Endothelial cell of umbilical vein (primary cell): Measurements from ENCODE around the gene GARIN5B.

Experiments
- CTCF ChIP-seq, 2 donors: IDR thresholded peaks; 1 replicate in 1 of 2; 2 replicates in 1 of 2; pipeline ENCODE4 v1.5.1; 2011; ENCODE audit warnings: low read length in 2 of 2, mild to moderate bottlenecking in 2 of 2, moderate library complexity in 2 of 2, control low read depth in 1 of 2, inconsistent platforms in 1 of 2, low read depth in 1 of 2; ENCODE audit not compliant: insufficient read depth in 1 of 2; ENCODE audit errors: extremely low read depth in 1 of 2
- EZH2 ChIP-seq: IDR thresholded peaks from 2 replicates; pipeline ENCODE4 v1.6.1; 2012; ENCODE audit warnings: borderline replicate concordance, low read depth, mild to moderate bottlenecking, moderate library complexity, low read length, inconsistent platforms; ENCODE audit not compliant: severe bottlenecking
- FOS ChIP-seq: IDR thresholded peaks from 2 replicates; pipeline ENCODE4 v1.6.1; 2011; ENCODE audit warnings: mild to moderate bottlenecking, low read length, moderate library complexity, borderline replicate concordance; ENCODE audit not compliant: insufficient read depth
- JUN ChIP-seq: IDR thresholded peaks from 2 replicates; pipeline ENCODE4 v1.6.1; 2011; ENCODE audit warnings: borderline replicate concordance, low read depth; ENCODE audit not compliant: insufficient read length, insufficient read depth
- MYC ChIP-seq: IDR thresholded peaks from one replicate; pipeline ENCODE4 v1.6.1; 2011; ENCODE audit warnings: mild to moderate bottlenecking, low read depth, low read length
- POLR2A ChIP-seq: IDR thresholded peaks from 2 replicates; pipeline ENCODE4 v1.6.1; 2012; ENCODE audit warnings: low read depth, mild to moderate bottlenecking, control low read depth, low read length
- POLR2AphosphoS5 ChIP-seq: IDR thresholded peaks from 2 replicates; pipeline ENCODE4 v1.6.1; 2012; ENCODE audit warnings: low read depth, mild to moderate bottlenecking, control low read depth, low read length, moderate library complexity; ENCODE audit not compliant: insufficient read depth
- TF ChIP-seq, protein P1 (sequence below): IDR thresholded peaks from 2 replicates; pipeline ENCODE4 v1.6.1; 2011; ENCODE audit not compliant: insufficient read depth, insufficient read length

- TF ChIP-seq POLR2AphosphoS5, result no peak
- no peak for TF ChIP-seq CTCF (IDR thresholded peaks at IDR 0.05; ENCODE audit: extremely low read depth in 1 of 2, insufficient read depth in 1 of 2, low read depth in 1 of 2, low read length in 2 of 2)
- TF ChIP-seq EZH2, result no peak
- TF ChIP-seq, protein P1, sequence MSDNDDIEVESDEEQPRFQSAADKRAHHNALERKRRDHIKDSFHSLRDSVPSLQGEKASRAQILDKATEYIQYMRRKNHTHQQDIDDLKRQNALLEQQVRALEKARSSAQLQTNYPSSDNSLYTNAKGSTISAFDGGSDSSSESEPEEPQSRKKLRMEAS, result no peak
- TF ChIP-seq POLR2A, result no peak
- TF ChIP-seq FOS, result no peak
- no peak for TF ChIP-seq JUN
- no peak for TF ChIP-seq MYC
Observed at GRCh38 chr19:55362990-55363716, at the start of gene GARIN5B.
